NCI-H1417 treated with DMSO at 0.1 percent for 48 hours (cell line): ENCODE results near the gene IRF3.
A peak's percentile ranks its signal among the peaks of the same experiment; 100 is the strongest.

ENCODE experiments used
- DNase-seq: peaks from one replicate; lab custom pipeline; 2025; lab: John Stamatoyannopoulos, UW

IRF3 gene

GRCh38 chr19:49669516-49669915 is 3.9 kb upstream of the IRF3 start:
- DNase-seq: no peak

GRCh38 chr19:49667473-49667872 is 1.8 kb upstream of the IRF3 start:
- DNase-seq: no peak

GRCh38 chr19:49666120-49666444 is 425 bp upstream of the IRF3 start:
- DNase-seq: no peak

GRCh38 chr19:49665036-49665350 is 664 bp downstream of the IRF3 start:
- DNase-seq: no peak

- DNase-seq: peak; percentile 26
These were observed 1.3 kb downstream of the IRF3 start for GRCh38 chr19:49664171-49665035.

- DNase-seq: no peak
These were observed 2.4 kb downstream of the IRF3 start for GRCh38 chr19:49663224-49663623.

GRCh38 chr19:49662011-49662410 is 3.6 kb downstream of the IRF3 start:
- DNase-seq: no peak

GRCh38 chr19:49660338-49660961 is 5.2 kb downstream of the IRF3 start:
- no peak for DNase-seq

- DNase-seq: no peak
These were observed 6.9 kb downstream of the IRF3 start for GRCh38 chr19:49658566-49659442.

- DNase-seq: no peak
These were observed 7.5 kb downstream of the IRF3 start for GRCh38 chr19:49658139-49658517.

GRCh38 chr19:49657493-49658138 is 8.0 kb downstream of the IRF3 start:
- no peak for DNase-seq

- no peak for DNase-seq
These were observed 9.1 kb downstream of the IRF3 start for GRCh38 chr19:49656456-49657109.

- no peak for DNase-seq
These were observed 9.8 kb downstream of the IRF3 start for GRCh38 chr19:49655570-49656455.

- no peak for DNase-seq
These were observed 11.1 kb downstream of the IRF3 start for GRCh38 chr19:49654581-49654980.

GRCh38 chr19:49653466-49653806 is 12.2 kb downstream of the IRF3 start:
- DNase-seq: no peak

- no peak for DNase-seq
These were observed 12.8 kb downstream of the IRF3 start for GRCh38 chr19:49652551-49653465.

- DNase-seq: no peak
These were observed 13.7 kb downstream of the IRF3 start for GRCh38 chr19:49651820-49652550.

GRCh38 chr19:49651029-49651819 is 14.4 kb downstream of the IRF3 start:
- no peak for DNase-seq
